Head of caudate nucleus (tissue), 42 donors: ENCODE measurements around the gene SNCAIP.
"Not testable (repeated sequence)": the region's sequence is repeated elsewhere in the genome, so short reads cannot be mapped to it uniquely, and the experiment has no call there.

Source experiments
- DNase-seq, 42 donors: peaks; one replicate each; pipeline versions ENCODE4 v3.0.0 to v3.0.0-alpha.2; 2020 to 2021; ENCODE audit warnings: mixed read lengths in 7 of 42
- intact Hi-C: fragments of 100-400 bp; cut with DNase I; formaldehyde crosslinking; loops from one replicate; pipeline ENCODE4 v1.15.0; 2022

Gene SNCAIP

GRCh38 chr5:122351416-122352157, 39.5 kb downstream of the SNCAIP start:
- peak in 2 of 42 donors; percentile 8 to 9 for DNase-seq
- intact Hi-C loops = no loop called here

GRCh38 chr5:122352331-122352730, 40.3 kb downstream of the SNCAIP start:
- intact Hi-C loops = no loop called here
- DNase-seq = no peak

GRCh38 chr5:122353361-122353760, 41.3 kb downstream of the SNCAIP start:
- DNase-seq = peak in 34 of 42 donors; percentile 2 to 77 (median 32)
- intact Hi-C loops = not testable (repeated sequence)

- intact Hi-C loops = no loop called here
- peak in 21 of 42 donors; percentile 9 to 67 (median 28) for DNase-seq
Measured at GRCh38 chr5:122354293-122354692, 42.3 kb downstream of the SNCAIP start.

GRCh38 chr5:122355324-122355723, 43.3 kb downstream of the SNCAIP start:
- no peak for DNase-seq
- intact Hi-C loops = no loop called here

GRCh38 chr5:122356855-122357254, 44.8 kb downstream of the SNCAIP start:
- intact Hi-C loops = no loop called here
- DNase-seq = no peak

GRCh38 chr5:122358372-122358979, 46.4 kb downstream of the SNCAIP start:
- no peak for DNase-seq
- intact Hi-C loops = no loop called here

GRCh38 chr5:122362361-122362760, 50.3 kb downstream of the SNCAIP start:
- DNase-seq = no peak
- intact Hi-C loops = no loop called here

- intact Hi-C loops = no loop called here
- DNase-seq = no peak
Measured at GRCh38 chr5:122363623-122364022, 51.6 kb downstream of the SNCAIP start.

- no peak for DNase-seq
- intact Hi-C loops = no loop called here
Measured at GRCh38 chr5:122366501-122366900, 54.5 kb downstream of the SNCAIP start.

GRCh38 chr5:122367456-122367855, 55.4 kb downstream of the SNCAIP start:
- intact Hi-C loops = no loop called here
- peak in 3 of 42 donors; percentile 14 to 40 (median 20) for DNase-seq

GRCh38 chr5:122368510-122369251, 56.6 kb downstream of the SNCAIP start:
- DNase-seq = no peak
- intact Hi-C loops = no loop called here

- no peak for DNase-seq
- intact Hi-C loops = no loop called here
Measured at GRCh38 chr5:122369253-122369815, 57.3 kb downstream of the SNCAIP start.

- no peak for DNase-seq
- intact Hi-C loops = no loop called here
Measured at GRCh38 chr5:122371511-122372151, 59.6 kb downstream of the SNCAIP start.

GRCh38 chr5:122374110-122374509, 62.1 kb downstream of the SNCAIP start:
- no peak for DNase-seq
- intact Hi-C loops = no loop called here

- DNase-seq = no peak
- intact Hi-C loops = no loop called here
Measured at GRCh38 chr5:122375801-122376200, 63.8 kb downstream of the SNCAIP start.

GRCh38 chr5:122376250-122376649, 64.2 kb downstream of the SNCAIP start:
- DNase-seq = no peak
- intact Hi-C loops = no loop called here

GRCh38 chr5:122377026-122377425, 65.0 kb downstream of the SNCAIP start:
- DNase-seq = no peak

GRCh38 chr5:122382938-122383337, 70.9 kb downstream of the SNCAIP start:
- intact Hi-C loops, DNase-seq: not testable (repeated sequence)

More at GRCh38 chr5:122377026-122377425, 65.0 kb downstream of the SNCAIP start:
- intact Hi-C loops = no loop called here
